HepG2 (cell line): Measurements from ENCODE around the gene MGAT2. TPM values are rescaled to one million over a fixed set of nuclear protein-coding genes. Genes with fewer than 3 reads are reported as not detected.

ENCODE experiments used
- ESRRA ChIP-seq: sonication (generic); formaldehyde crosslinking; IDR thresholded peaks from 2 replicates; pipeline ENCODE4 v1.5.1; 2020; ENCODE audit warnings: mild to moderate bottlenecking, low read depth, missing genetic modification reagents
- KDM1A ChIP-seq: IDR thresholded peaks from 2 replicates; pipeline ENCODE4 v1.6.1; 2016; ENCODE audit warnings: missing compliant biosample characterization
- NR3C1 ChIP-seq: sonication (generic); formaldehyde crosslinking; IDR thresholded peaks from 2 replicates; pipeline ENCODE4 v1.4.0; 2020; ENCODE audit warnings: missing genetic modification reagents
- PAX8 ChIP-seq: sonication (generic); formaldehyde crosslinking; IDR thresholded peaks from 2 replicates; pipeline ENCODE4 v1.8.0; 2022; ENCODE audit warnings: mild to moderate bottlenecking, missing genetic modification reagents, borderline replicate concordance
- RBAK ChIP-seq: sonication (generic); formaldehyde crosslinking; IDR thresholded peaks from 2 replicates; pipeline ENCODE4 v1.5.1; 2020; ENCODE audit warnings: mild to moderate bottlenecking, missing genetic modification reagents
- SIX4 ChIP-seq: sonication (generic); formaldehyde crosslinking; IDR thresholded peaks from 2 replicates; pipeline ENCODE4 v1.4.0; 2020; ENCODE audit warnings: missing genetic modification reagents
- SPEN ChIP-seq: sonication (generic); formaldehyde crosslinking; IDR thresholded peaks from 2 replicates; pipeline ENCODE4 v1.5.1; 2020; ENCODE audit warnings: low read depth, mild to moderate bottlenecking, missing genetic modification reagents
- SRSF9 ChIP-seq: fragments of 200-400 bp; formaldehyde crosslinking; IDR thresholded peaks from 2 replicates; pipeline ENCODE4 v1.6.1; 2018; ENCODE audit warnings: borderline replicate concordance, mild to moderate bottlenecking, low read depth, low read length; ENCODE audit not compliant: insufficient read depth, poor library complexity, severe bottlenecking
- SUZ12 ChIP-seq: fragments of 150-350 bp; IDR thresholded peaks from 2 replicates; pipeline ENCODE4 v1.6.1; 2014; ENCODE audit warnings: low read depth, low read length
- ZEB1 ChIP-seq: IDR thresholded peaks from 2 replicates; pipeline ENCODE4 v1.6.1; 2012; ENCODE audit warnings: mild to moderate bottlenecking, low read depth, inconsistent platforms; ENCODE audit not compliant: insufficient replicate concordance
- ZFP41 ChIP-seq: sonication (generic); formaldehyde crosslinking; IDR thresholded peaks from 2 replicates; pipeline ENCODE4 v1.4.0; 2020; ENCODE audit warnings: mild to moderate bottlenecking, missing genetic modification reagents, borderline replicate concordance
- ZNF775 ChIP-seq: sonication (generic); formaldehyde crosslinking; IDR thresholded peaks from 2 replicates; pipeline ENCODE4 v1.4.0; 2020; ENCODE audit warnings: missing genetic modification reagents, mild to moderate bottlenecking, moderate library complexity, borderline replicate concordance
- polyA plus RNA-seq, 8 experiments: library from polyadenylated mRNA; depleted of rRNA in 3 of 8; stranded (reverse) in 7 of 8; unstranded in 1 of 8; fragments of >200 nt; fragmentation: Illumina TruSeq in 4 of 8; extraction: Trizol in 4 of 8; gene quantifications; 2 replicates each; pipeline versions ENCODE4 v1.2.1 to v1.2.3, GENCODE V29; 2011 to 2016; ENCODE audit warnings: low read depth in 4 of 8, missing spikeins in 1 of 8, mixed read lengths in 1 of 8; ENCODE audit not compliant: insufficient read depth in 1 of 8
- total RNA-seq, 5 experiments: library from RNA; depleted of rRNA; stranded (reverse); fragments of >200 nt; fragmentation: Illumina TruSeq; extraction: Trizol; gene quantifications; 2 replicates each; pipeline ENCODE4 v1.2.3, GENCODE V29; 2016; ENCODE audit warnings: low read depth in 1 of 5
- TF ChIP-seq, protein P1 (sequence below): IDR thresholded peaks from 2 replicates; pipeline ENCODE4 v1.6.1; 2016; ENCODE audit warnings: low read depth, missing genetic modification reagents, missing compliant biosample characterization
- TF ChIP-seq, protein P2 (sequence below): sonication (generic); formaldehyde crosslinking; IDR thresholded peaks from 2 replicates; pipeline ENCODE4 v1.8.0; 2022; ENCODE audit warnings: missing genetic modification reagents, low read depth, mild to moderate bottlenecking, borderline replicate concordance
- TF ChIP-seq, protein P3 (sequence below): sonication (generic); formaldehyde crosslinking; IDR thresholded peaks from 2 replicates; pipeline ENCODE4 v1.5.0; 2020; ENCODE audit warnings: missing genetic modification reagents

MGAT2 gene
- total and polyA plus RNA-seq, 2 of the 13 experiments (the other 11 are each of a cell fraction or from before 2014, with no cell fraction given) = 12.9 to 51.9 TPM

DNA sequence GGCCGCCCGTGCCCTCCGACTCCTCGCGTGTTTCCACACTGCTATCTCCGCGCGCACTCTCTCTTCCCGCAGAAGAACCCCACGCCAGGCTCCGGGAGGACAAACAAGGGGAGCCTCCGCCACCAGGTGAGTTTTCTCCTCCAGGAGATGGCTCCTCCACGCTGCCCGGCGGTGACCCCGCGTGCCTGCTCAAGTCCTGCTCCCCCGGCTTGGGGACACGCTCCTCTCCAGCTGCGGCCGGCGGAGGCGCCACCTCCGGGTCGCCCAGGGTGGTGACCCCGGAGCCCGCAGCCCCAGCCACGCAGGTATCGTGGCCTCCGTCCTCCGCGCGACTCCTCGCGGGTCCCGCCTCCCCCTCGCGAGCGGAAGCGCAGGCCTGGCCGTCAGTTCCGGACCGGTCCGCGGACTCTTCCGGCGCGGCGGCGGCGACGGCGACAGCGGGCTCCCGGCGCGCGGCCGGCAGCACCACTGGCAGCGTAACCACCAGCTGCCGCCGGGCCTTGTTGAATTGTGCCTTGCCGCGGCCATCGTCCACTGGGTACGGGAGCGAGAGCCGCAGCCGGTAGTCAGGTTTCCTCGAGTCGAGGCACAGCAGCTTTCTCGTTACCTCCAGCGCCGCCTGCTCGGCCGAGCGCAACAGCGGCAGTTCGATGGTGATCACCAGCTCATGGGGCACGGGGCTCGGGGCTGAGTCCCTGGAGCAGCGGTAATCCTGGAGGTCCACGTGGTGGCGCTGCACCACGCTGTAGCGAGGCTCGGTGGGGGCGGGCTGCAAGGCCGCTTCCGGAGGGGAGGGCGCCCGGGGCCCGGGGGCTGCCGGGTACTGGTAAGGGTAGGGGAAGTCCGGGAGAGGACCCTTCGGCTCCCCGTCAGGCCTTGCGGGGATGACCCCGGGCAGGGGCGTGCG is 13.3 kb downstream of the MGAT2 start (continued):
- TF ChIP-seq, protein P1, sequence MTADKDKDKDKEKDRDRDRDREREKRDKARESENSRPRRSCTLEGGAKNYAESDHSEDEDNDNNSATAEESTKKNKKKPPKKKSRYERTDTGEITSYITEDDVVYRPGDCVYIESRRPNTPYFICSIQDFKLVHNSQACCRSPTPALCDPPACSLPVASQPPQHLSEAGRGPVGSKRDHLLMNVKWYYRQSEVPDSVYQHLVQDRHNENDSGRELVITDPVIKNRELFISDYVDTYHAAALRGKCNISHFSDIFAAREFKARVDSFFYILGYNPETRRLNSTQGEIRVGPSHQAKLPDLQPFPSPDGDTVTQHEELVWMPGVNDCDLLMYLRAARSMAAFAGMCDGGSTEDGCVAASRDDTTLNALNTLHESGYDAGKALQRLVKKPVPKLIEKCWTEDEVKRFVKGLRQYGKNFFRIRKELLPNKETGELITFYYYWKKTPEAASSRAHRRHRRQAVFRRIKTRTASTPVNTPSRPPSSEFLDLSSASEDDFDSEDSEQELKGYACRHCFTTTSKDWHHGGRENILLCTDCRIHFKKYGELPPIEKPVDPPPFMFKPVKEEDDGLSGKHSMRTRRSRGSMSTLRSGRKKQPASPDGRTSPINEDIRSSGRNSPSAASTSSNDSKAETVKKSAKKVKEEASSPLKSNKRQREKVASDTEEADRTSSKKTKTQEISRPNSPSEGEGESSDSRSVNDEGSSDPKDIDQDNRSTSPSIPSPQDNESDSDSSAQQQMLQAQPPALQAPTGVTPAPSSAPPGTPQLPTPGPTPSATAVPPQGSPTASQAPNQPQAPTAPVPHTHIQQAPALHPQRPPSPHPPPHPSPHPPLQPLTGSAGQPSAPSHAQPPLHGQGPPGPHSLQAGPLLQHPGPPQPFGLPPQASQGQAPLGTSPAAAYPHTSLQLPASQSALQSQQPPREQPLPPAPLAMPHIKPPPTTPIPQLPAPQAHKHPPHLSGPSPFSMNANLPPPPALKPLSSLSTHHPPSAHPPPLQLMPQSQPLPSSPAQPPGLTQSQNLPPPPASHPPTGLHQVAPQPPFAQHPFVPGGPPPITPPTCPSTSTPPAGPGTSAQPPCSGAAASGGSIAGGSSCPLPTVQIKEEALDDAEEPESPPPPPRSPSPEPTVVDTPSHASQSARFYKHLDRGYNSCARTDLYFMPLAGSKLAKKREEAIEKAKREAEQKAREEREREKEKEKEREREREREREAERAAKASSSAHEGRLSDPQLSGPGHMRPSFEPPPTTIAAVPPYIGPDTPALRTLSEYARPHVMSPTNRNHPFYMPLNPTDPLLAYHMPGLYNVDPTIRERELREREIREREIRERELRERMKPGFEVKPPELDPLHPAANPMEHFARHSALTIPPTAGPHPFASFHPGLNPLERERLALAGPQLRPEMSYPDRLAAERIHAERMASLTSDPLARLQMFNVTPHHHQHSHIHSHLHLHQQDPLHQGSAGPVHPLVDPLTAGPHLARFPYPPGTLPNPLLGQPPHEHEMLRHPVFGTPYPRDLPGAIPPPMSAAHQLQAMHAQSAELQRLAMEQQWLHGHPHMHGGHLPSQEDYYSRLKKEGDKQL (CRISPR knock-in tag) = no peak
- TF ChIP-seq KDM1A (CRISPR knock-in tag) (no peak), ZFP41 (CRISPR knock-in tag) (no peak), RBAK (no peak), SPEN (CRISPR knock-in tag) (peak; percentile 81), SUZ12 (no peak), PAX8 (CRISPR knock-in tag) (peak; percentile 25; the same call in 1 of the 2 replicates), NR3C1 (CRISPR knock-in tag) (no peak), SRSF9 (no peak), ZEB1 (no peak), ZNF775 (CRISPR knock-in tag) (no peak), ESRRA (CRISPR knock-in tag) (peak; percentile 19), SIX4 (CRISPR knock-in tag) (0 out of 2 replicates have a peak, but pooled peaks have one; percentile 18)
- TF ChIP-seq, protein P2, sequence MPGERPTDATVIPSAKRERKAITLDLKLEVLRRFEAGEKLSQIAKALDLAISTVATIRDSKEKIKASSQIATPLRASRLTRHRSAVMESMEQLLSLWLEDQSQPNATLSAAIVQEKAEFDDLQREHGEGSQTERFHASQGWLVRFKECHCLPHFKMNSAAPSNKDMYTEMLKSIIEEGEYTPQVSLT = no peak; the same call in 1 of the 2 replicates
- TF ChIP-seq, protein P3, sequence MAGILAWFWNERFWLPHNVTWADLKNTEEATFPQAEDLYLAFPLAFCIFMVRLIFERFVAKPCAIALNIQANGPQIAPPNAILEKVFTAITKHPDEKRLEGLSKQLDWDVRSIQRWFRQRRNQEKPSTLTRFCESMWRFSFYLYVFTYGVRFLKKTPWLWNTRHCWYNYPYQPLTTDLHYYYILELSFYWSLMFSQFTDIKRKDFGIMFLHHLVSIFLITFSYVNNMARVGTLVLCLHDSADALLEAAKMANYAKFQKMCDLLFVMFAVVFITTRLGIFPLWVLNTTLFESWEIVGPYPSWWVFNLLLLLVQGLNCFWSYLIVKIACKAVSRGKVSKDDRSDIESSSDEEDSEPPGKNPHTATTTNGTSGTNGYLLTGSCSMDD (CRISPR knock-in tag) = no peak
